GM21423 (cell line): ENCODE results near the gene KRTAP1-3.
"Not testable (repeated sequence)": the region's sequence is repeated elsewhere in the genome, so short reads cannot be mapped to it uniquely, and the experiment has no call there.

ENCODE experiments used
- ATAC-seq: cut with Tn5 transposase; IDR thresholded peaks from one replicate; pipeline ENCODE4 v1.9.1; 2021; ENCODE audit warnings: mild to moderate bottlenecking, moderate library complexity; ENCODE audit not compliant: unreplicated experiment

The KRTAP1-3 gene

GRCh38 chr17:41034346-41034935 is at the start of gene KRTAP1-3:
Gene KRTAP1-3, minus strand, starts transcription at chr17:41034874. Its CDS starts 53 bp downstream, at chr17:41034821.
- not testable (repeated sequence) for ATAC-seq

GRCh38 chr17:41084100-41084856 is 49.6 kb upstream of the KRTAP1-3 start, which contains the start of gene KRTAP4-7:
Gene KRTAP4-7, plus strand, starts transcription at chr17:41084150. Its CDS starts 57 bp downstream, at chr17:41084207.
- not testable (repeated sequence) for ATAC-seq

- ATAC-seq: not testable (repeated sequence)
These were observed 48.8 kb upstream of the KRTAP1-3 start for GRCh38 chr17:41083427-41083826.

GRCh38 chr17:41082626-41083025 is 48.0 kb upstream of the KRTAP1-3 start:
- no peak for ATAC-seq

GRCh38 chr17:41076788-41077187 is 42.1 kb upstream of the KRTAP1-3 start:
- no peak for ATAC-seq

GRCh38 chr17:41073676-41074075 is 39.0 kb upstream of the KRTAP1-3 start:
- ATAC-seq: no peak

GRCh38 chr17:41071606-41072360 is 37.1 kb upstream of the KRTAP1-3 start:
- no peak for ATAC-seq

GRCh38 chr17:41069031-41069430 is 34.4 kb upstream of the KRTAP1-3 start:
- ATAC-seq: no peak

GRCh38 chr17:41067281-41067680 is 32.6 kb upstream of the KRTAP1-3 start:
- no peak for ATAC-seq

GRCh38 chr17:41065829-41066624 is 31.4 kb upstream of the KRTAP1-3 start, which contains the start of gene KRTAP2-4:
Gene KRTAP2-4, minus strand, starts transcription at chr17:41065879. Its CDS starts 34 bp downstream, at chr17:41065845.
- no peak for ATAC-seq

GRCh38 chr17:41065016-41065689 is 30.5 kb upstream of the KRTAP1-3 start:
- ATAC-seq: not testable (repeated sequence)

- ATAC-seq: no peak
These were observed 29.6 kb upstream of the KRTAP1-3 start for GRCh38 chr17:41064301-41064700.

GRCh38 chr17:41063449-41063848 is 28.8 kb upstream of the KRTAP1-3 start:
- ATAC-seq: no peak

- ATAC-seq: no peak
These were observed 27.3 kb upstream of the KRTAP1-3 start for GRCh38 chr17:41061964-41062363.

GRCh38 chr17:41060052-41060604 is 25.5 kb upstream of the KRTAP1-3 start, which contains the start of gene KRTAP2-3:
Gene KRTAP2-3, minus strand, starts transcription at chr17:41060114. Its CDS starts 64 bp downstream, at chr17:41060050.
- ATAC-seq: no peak

- ATAC-seq: not testable (repeated sequence)
These were observed 24.8 kb upstream of the KRTAP1-3 start for GRCh38 chr17:41059276-41060051.

GRCh38 chr17:41058741-41059140 is 24.1 kb upstream of the KRTAP1-3 start:
- no peak for ATAC-seq

- no peak for ATAC-seq
These were observed 22.9 kb upstream of the KRTAP1-3 start for GRCh38 chr17:41057547-41057946.

GRCh38 chr17:41055130-41055529 is 20.5 kb upstream of the KRTAP1-3 start, which contains the start of gene KRTAP2-2:
Gene KRTAP2-2, minus strand, starts transcription at chr17:41055230. Its CDS starts 19 bp downstream, at chr17:41055211.
- ATAC-seq: not testable (repeated sequence)
